PC-9 (cell line): ENCODE results near the gene HEPHL1.

Experiments
- EZH2 ChIP-seq: fragments of 200-600 bp; sonication (generic); IDR thresholded peaks from 2 replicates; pipeline ENCODE4 v1.8.0; 2017; ENCODE audit warnings: antibody characterized with exemption, low read depth
- TF ChIP-seq, protein P1 (sequence below): fragments of 200-600 bp; sonication (generic); conservative IDR thresholded peaks from 2 replicates; pipeline ENCODE4 v1.6.1; 2017; ENCODE audit warnings: mixed run types, antibody characterized with exemption, mild to moderate bottlenecking, moderate library complexity

DNA sequence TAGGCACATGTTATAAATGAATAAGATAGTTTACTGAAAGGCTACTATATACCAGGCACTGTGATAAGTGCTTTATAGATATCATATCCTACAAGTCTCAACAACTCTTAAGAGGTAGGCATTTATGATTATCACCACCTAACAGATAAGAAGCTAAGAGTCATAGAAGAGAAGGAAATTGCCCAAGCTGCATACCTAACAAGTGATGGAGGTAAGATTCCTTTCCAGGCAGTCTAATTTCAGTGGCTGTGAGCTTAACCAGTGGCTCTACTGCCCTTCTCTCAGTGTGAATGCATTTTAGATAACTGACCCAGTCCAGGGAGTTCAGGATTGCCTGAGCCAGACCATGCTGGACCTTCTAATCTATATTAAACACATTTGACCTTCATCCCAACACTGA is 39.2 kb downstream of the HEPHL1 start:
- TF ChIP-seq, protein P1, sequence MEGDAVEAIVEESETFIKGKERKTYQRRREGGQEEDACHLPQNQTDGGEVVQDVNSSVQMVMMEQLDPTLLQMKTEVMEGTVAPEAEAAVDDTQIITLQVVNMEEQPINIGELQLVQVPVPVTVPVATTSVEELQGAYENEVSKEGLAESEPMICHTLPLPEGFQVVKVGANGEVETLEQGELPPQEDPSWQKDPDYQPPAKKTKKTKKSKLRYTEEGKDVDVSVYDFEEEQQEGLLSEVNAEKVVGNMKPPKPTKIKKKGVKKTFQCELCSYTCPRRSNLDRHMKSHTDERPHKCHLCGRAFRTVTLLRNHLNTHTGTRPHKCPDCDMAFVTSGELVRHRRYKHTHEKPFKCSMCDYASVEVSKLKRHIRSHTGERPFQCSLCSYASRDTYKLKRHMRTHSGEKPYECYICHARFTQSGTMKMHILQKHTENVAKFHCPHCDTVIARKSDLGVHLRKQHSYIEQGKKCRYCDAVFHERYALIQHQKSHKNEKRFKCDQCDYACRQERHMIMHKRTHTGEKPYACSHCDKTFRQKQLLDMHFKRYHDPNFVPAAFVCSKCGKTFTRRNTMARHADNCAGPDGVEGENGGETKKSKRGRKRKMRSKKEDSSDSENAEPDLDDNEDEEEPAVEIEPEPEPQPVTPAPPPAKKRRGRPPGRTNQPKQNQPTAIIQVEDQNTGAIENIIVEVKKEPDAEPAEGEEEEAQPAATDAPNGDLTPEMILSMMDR, result no peak
- no peak for TF ChIP-seq EZH2
